H1 (cell line): Measurements from ENCODE around the gene ZNF423. TPM values are rescaled to one million over a fixed set of nuclear protein-coding genes. Genes with fewer than 3 reads are reported as not detected.

ENCODE experiments used
- KDM1A ChIP-seq: fragments of 200-600, 300-600 bp; sonication (generic); IDR thresholded peaks from 2 replicates; pipeline ENCODE4 v1.7.1; 2016; ENCODE audit warnings: mild to moderate bottlenecking, low read length, borderline replicate concordance
- RBBP5 ChIP-seq: IDR thresholded peaks from 2 replicates; pipeline ENCODE4 v1.7.1; 2012; ENCODE audit warnings: low read depth, mild to moderate bottlenecking, inconsistent platforms, low read length, moderate library complexity, borderline replicate concordance
- SIRT6 ChIP-seq: IDR thresholded peaks from one replicate; pipeline ENCODE4 v1.7.1; 2012; ENCODE audit warnings: low read length, inconsistent platforms
- polyA plus RNA-seq, 7 experiments: library from polyadenylated mRNA; depleted of rRNA in 3 of 7; stranded (reverse) in 5 of 7; unstranded in 2 of 7; fragments of >200 nt in 5 of 7; fragments of 200-250 nt in 2 of 7; gene quantifications; 1 replicate in 5 of 7; 2 replicates in 1 of 7; 4 replicates in 1 of 7; pipeline versions ENCODE4 v1.2.1 to v1.2.3, GENCODE V29; 2011 to 2013; ENCODE audit warnings: missing spikeins in 2 of 7, mixed read lengths in 2 of 7
- total RNA-seq: library from RNA; stranded (reverse); fragmentation: NEBNext Ultra II Directional; extraction: Animal tissue kit (Norgen Biotek cat#: 25700); gene quantifications from 2 replicates; pipeline ENCODE4 v1.2.1, GENCODE V29; 2021
- TF ChIP-seq, protein P1 (sequence below): IDR thresholded peaks from 2 replicates; pipeline ENCODE4 v1.6.1; 2012; ENCODE audit warnings: low read length, inconsistent platforms

Gene ZNF423
- total and polyA plus RNA-seq, 2 of the 8 experiments (the other 6 are each of a cell fraction or from before 2014, with no cell fraction given) = 38.2 to 52.3 TPM

DNA sequence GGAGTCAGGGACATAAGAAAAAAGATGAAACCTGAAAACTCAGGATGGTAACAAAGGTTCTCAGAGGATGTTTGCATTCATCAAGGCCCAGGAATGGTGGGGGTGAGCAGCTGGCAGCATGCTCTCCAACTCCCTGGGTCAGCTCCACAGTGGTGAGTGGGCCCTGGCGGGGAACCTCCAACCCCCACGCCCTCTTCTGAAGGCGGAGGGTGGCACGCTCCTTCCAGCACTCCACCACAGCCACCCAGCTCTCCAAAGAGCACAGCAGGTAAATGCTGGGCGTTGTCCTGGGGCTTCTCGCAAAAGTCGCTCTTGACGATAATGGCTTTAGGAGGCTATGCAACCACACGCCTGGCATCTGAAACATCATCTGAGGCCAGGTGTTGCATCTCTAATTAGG is 308.5 kb downstream of the ZNF423 start (continued):
- TF ChIP-seq, protein P1, sequence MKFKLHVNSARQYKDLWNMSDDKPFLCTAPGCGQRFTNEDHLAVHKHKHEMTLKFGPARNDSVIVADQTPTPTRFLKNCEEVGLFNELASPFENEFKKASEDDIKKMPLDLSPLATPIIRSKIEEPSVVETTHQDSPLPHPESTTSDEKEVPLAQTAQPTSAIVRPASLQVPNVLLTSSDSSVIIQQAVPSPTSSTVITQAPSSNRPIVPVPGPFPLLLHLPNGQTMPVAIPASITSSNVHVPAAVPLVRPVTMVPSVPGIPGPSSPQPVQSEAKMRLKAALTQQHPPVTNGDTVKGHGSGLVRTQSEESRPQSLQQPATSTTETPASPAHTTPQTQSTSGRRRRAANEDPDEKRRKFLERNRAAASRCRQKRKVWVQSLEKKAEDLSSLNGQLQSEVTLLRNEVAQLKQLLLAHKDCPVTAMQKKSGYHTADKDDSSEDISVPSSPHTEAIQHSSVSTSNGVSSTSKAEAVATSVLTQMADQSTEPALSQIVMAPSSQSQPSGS = no peak
- TF ChIP-seq RBBP5 = no peak
- TF ChIP-seq KDM1A = no peak
- TF ChIP-seq SIRT6 = no peak
